Calu3 (cell line): ENCODE measurements around the gene ADCY1. TPM values are rescaled to one million over a fixed set of nuclear protein-coding genes. Genes with fewer than 3 reads are reported as not detected.

Source experiments
- BruUV-seq: library from RNA; stranded (reverse); fragments of 400-500 nt; replicated peaks from 2 replicates; lab custom pipeline; 2021; lab: Mats Ljungman, UMichigan
- CTCF ChIA-PET: fragments of 300-600 bp; sonication (Branson Sonifier 250); formaldehyde crosslinking; loops from one replicate; lab custom pipeline; 2022; ENCODE audit warnings: antibody characterized with exemption; lab: Charles Lee
- DNase-seq: peaks from one replicate; pipeline ENCODE4 v3.0.0; 2022
- H3K27ac Mint-ChIP-seq: one replicate; pipeline ENCODE4 v1.8.0; 2022; ENCODE audit warnings: mixed read lengths; ENCODE audit not compliant: unreplicated experiment
- H3K27me3 Mint-ChIP-seq: one replicate; pipeline ENCODE4 v1.8.0; 2022; ENCODE audit warnings: mixed read lengths; ENCODE audit not compliant: unreplicated experiment
- H3K36me3 Mint-ChIP-seq: one replicate; pipeline ENCODE4 v1.8.0; 2022; ENCODE audit warnings: mild to moderate bottlenecking, moderate library complexity, mixed read lengths; ENCODE audit not compliant: insufficient read depth, unreplicated experiment
- H3K4me1 Mint-ChIP-seq: one replicate; pipeline ENCODE4 v1.8.0; 2022; ENCODE audit warnings: mild to moderate bottlenecking, low read depth, mixed read lengths; ENCODE audit not compliant: unreplicated experiment
- H3K4me3 Mint-ChIP-seq: one replicate; pipeline ENCODE4 v1.8.0; 2022; ENCODE audit warnings: mild to moderate bottlenecking, low read depth, moderate library complexity, mixed read lengths; ENCODE audit not compliant: unreplicated experiment
- H3K9me3 Mint-ChIP-seq: one replicate; pipeline ENCODE4 v1.8.0; 2022; ENCODE audit warnings: low read depth, mixed read lengths; ENCODE audit not compliant: unreplicated experiment
- CTCF ChIP-seq: fragments of 200-600 bp; IDR thresholded peaks from one replicate; pipeline ENCODE4 v1.8.0; 2022; ENCODE audit warnings: antibody characterized with exemption; ENCODE audit not compliant: unreplicated experiment
- intact Hi-C: fragments of 100-400 bp; cut with micrococcal nuclease; formaldehyde crosslinking; loops from one replicate; pipeline ENCODE4 v1.10.0; 2022; ENCODE audit not compliant: unreplicated experiment
- total RNA-seq: library from RNA; stranded (reverse); gene quantifications from 2 replicates; pipeline ENCODE4 v1.2.3, GENCODE V29; 2022

The ADCY1 gene
- total RNA-seq, 1 experiment from 2014 or later: 8.8 TPM

- H3K27ac Mint-ChIP-seq: no peak overlapping the region
- no peak overlapping the region for H3K4me3 Mint-ChIP-seq
- no TSS peak for BruUV-seq
- TF ChIP-seq CTCF: no peak
- DNase-seq: no peak
- H3K4me1 Mint-ChIP-seq: no peaks in the 10 kb centered on the region
- intact Hi-C loops: no loop called here
- H3K36me3 Mint-ChIP-seq: no peaks in the 10 kb centered on the region
- peaks cover 26% of the 10 kb centered on the region for H3K27me3 Mint-ChIP-seq
- CTCF ChIA-PET: interaction anchor here (0.5 kb wide), 1 partner anchor 609 kb away, joined by 4 read pairs; no protein-coding TSS in a partner anchor
- peaks cover 3% of the 10 kb centered on the region for H3K9me3 Mint-ChIP-seq
Observed at GRCh38 chr7:45625067-45625466, 50.9 kb downstream of the ADCY1 start.

- Mint-ChIP-seq H3K9me3 (peaks cover 3% of the 10 kb centered on the region), H3K4me3 (no peak overlapping the region), H3K27ac (no peak overlapping the region), H3K27me3 (peaks cover 26% of the 10 kb centered on the region), H3K36me3 (no peaks in the 10 kb centered on the region), H3K4me1 (no peaks in the 10 kb centered on the region)
- intact Hi-C loops: no loop called here
- CTCF ChIA-PET: no interaction called here
- TF ChIP-seq CTCF: no peak
- DNase-seq: no peak
- BruUV-seq: no TSS peak
Observed at GRCh38 chr7:45625714-45626440, 51.7 kb downstream of the ADCY1 start.

- CTCF ChIA-PET: no interaction called here
- Mint-ChIP-seq H3K9me3 (peaks cover 3% of the 10 kb centered on the region), H3K4me3 (no peak overlapping the region), H3K27ac (no peak overlapping the region), H3K27me3 (peaks cover 26% of the 10 kb centered on the region), H3K36me3 (no peaks in the 10 kb centered on the region), H3K4me1 (no peaks in the 10 kb centered on the region)
- intact Hi-C loops: no loop called here
- DNase-seq: no peak
- BruUV-seq: no TSS peak
- TF ChIP-seq CTCF: no peak
Observed at GRCh38 chr7:45626441-45627430, 52.6 kb downstream of the ADCY1 start.

GRCh38 chr7:45627691-45628456 is 53.7 kb downstream of the ADCY1 start:
- Mint-ChIP-seq H3K27me3 (peaks cover 26% of the 10 kb centered on the region), H3K27ac (no peak overlapping the region), H3K9me3 (peaks cover 3% of the 10 kb centered on the region), H3K36me3 (no peaks in the 10 kb centered on the region), H3K4me3 (no peak overlapping the region), H3K4me1 (no peaks in the 10 kb centered on the region)
- TF ChIP-seq CTCF: no peak
- intact Hi-C loops: no loop called here
- BruUV-seq: no TSS peak
- no peak for DNase-seq
- CTCF ChIA-PET: no interaction called here
